NCI-H82 treated with DMSO at 0.1 percent for 48 hours (cell line): ENCODE data around the gene ZNF784.
A peak's percentile ranks its signal among the peaks of the same experiment; 100 is the strongest.

Source experiments
- DNase-seq: peaks from one replicate; lab custom pipeline; 2025; ENCODE audit not compliant: unreplicated experiment; lab: John Stamatoyannopoulos, UW

The ZNF784 gene

GRCh38 chr19:55644191-55644833, 19.9 kb upstream of the ZNF784 start:
- no peak for DNase-seq

DNA sequence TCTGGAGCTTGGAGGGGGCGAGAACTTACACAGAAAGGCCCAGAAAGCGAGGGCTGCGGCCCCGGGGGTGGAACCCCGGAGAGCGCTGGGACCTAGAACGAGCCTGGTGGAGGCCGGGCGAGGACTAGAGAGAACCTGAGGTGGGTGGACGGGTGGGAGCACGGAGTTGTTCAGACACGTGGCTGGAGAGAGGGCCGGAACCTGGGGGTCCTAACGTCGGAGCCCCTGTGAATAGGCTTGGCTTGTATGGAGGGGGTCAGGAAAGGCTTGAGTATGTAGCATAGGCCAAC, 19.5 kb upstream of the ZNF784 start:
- no peak for DNase-seq

GRCh38 chr19:55643003-55643886, 18.9 kb upstream of the ZNF784 start, which contains the start of gene ZNF581:
ZNF581 (plus strand) TSS chr19:55643649; CDS start chr19:55644572, 923 bp downstream.
- peak; percentile 54 for DNase-seq

GRCh38 chr19:55642153-55643002, 18.0 kb upstream of the ZNF784 start:
- no peak for DNase-seq

GRCh38 chr19:55641426-55642152, 17.2 kb upstream of the ZNF784 start:
- DNase-seq, result no peak

- DNase-seq, result no peak
These were observed 16.4 kb upstream of the ZNF784 start, which contains the start of gene ZNF580 for GRCh38 chr19:55640577-55641425. ZNF580 (plus strand) TSS chr19:55641002; CDS start chr19:55642509, 1,507 bp downstream.

DNA sequence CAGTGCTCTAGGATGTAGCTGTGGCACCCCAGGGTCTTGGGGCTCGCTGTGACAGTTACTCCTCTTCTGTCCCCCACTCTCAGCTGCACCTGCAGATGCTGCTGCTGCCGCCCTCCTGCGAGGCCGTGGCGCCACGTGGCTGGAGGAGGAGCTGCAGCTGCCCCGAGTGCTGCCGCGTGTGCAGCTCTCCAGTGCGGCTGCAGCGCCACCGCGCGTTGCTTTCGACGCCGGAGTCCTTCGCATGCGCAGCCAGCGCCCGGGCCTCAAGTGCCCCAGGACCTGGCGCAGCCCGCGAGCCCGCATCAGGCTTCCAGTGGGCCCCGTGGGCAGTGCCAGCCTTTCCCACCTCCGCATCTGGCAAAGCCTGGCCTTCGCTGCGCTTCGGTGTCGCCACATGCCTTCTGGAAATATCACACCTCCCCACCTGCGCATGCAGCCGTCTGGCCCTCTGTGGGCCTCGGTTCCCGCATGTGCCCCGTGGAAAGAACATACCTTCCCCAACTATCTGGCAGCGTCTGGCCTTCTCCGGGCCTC, 15.7 kb upstream of the ZNF784 start:
- DNase-seq, result no peak

GRCh38 chr19:55638864-55639359, 14.5 kb upstream of the ZNF784 start:
- no peak for DNase-seq

- DNase-seq, result no peak
These were observed 13.2 kb upstream of the ZNF784 start for GRCh38 chr19:55637534-55637933.

GRCh38 chr19:55636723-55637122, 12.4 kb upstream of the ZNF784 start:
- DNase-seq, result no peak

GRCh38 chr19:55635856-55636440, 11.6 kb upstream of the ZNF784 start:
- no peak for DNase-seq

- DNase-seq, result no peak
These were observed 11.0 kb upstream of the ZNF784 start for GRCh38 chr19:55635334-55635717.

DNA sequence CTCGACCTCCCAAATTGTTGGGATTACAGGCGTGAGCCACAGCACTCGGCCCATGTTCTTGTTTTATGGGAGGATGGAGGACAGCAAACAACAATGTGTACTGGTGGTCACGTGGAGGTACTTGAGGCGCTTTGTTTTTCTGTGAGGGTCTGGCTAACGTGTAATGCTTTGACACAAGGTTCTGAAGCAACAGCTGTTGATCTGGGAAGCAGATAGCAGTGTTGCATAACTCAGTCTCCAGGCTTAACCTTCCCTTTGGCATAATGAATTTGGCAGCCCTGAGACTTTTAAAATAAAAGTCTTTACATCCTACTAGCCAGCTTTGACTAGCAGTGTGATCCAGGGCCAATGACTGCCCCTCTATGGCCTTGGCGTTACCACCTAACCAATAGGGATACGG, 9.5 kb upstream of the ZNF784 start:
- no peak for DNase-seq

DNA sequence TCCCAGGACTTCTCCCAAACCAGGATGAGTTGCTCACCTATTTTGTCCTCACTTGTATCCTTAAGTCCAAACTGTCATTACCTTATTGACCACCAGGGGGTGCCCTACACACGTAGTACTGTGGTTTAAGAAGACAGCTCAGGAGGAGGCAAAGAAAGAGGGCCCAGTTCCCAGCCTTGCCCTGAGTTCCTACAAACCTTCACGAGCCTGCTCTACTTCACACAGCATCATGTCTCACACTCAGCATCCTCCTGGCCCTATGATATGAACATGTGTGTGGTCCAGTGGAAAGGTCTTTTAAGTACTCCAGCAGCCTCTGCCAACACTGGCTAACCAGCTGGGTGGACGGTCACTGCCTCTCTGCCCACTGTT, 8.1 kb upstream of the ZNF784 start:
- peak; percentile 71 for DNase-seq

DNA sequence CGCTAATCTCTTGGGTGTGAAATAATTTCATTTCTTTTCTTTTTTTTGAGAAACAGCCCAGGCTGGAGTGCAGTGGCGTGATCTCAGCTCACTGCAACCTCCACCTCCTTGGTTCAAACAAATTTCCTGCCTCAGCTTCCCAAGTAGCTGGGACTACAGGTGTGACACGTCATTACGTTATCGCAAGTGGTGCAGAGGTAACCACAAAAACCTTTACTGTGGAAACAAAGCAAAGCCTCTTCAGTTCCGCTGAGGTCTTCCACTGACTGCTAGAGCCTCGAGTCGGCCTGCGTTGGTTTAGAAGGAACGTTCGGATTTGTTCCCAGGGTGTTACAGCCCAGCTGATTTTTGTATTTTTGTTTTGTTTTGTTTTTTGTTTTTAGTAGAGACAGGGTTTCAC, 2.0 kb upstream of the ZNF784 start:
- DNase-seq, result no peak

DNA sequence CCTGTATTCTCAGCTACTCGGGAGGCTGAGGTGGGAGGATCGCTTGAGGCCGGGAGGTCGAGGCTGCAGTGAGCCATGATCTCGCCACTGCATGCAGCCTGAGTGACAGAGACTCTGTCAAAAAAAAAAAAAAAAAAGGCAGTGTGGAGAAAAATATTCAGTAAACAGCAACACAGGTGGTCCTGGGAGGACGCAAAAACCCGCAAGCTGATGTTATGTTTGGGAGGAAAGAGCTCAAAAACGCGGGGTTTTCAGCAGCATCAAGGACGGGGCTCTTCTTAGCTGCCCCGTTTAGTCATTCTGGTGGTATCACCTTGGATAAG, 599 bp upstream of the ZNF784 start:
- no peak for DNase-seq

- no peak for DNase-seq
These were observed 805 bp downstream of the ZNF784 start for GRCh38 chr19:55623561-55623960.

DNA sequence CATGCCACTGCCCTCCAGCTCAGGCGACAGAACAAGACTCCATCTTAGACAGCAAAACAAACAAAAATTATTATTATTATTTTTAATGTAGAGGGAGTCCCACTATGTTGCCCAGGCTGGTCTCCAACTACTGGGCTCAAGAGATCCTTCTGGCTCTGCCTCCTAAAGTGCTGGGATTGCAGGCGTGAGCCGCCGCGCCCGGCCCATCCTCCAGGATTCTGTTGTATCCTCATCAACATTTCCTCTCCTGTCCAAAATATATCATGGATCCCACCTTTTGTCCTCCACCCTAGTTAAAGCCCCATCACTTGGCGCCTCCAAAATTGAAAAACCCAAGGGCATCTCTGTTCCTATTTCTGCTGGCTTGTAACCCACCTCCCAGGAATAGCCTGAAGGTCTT, 1.2 kb downstream of the ZNF784 start:
- DNase-seq, result no peak

- no peak for DNase-seq
These were observed 2.0 kb downstream of the ZNF784 start for GRCh38 chr19:55622242-55622969.
